ELF-1 (cell line): ENCODE measurements around the gene SFT2D2.
A peak's percentile ranks its signal among the peaks of the same experiment; 100 is the strongest.

Experiments
- DNase-seq: peaks from one replicate; pipeline ENCODE4 v3.0.0-alpha.2; 2016; ENCODE audit warnings: low read depth, low spot score

SFT2D2 gene

GRCh38 chr1:168223261-168223660, 2.5 kb upstream of the SFT2D2 start:
- no peak for DNase-seq

- DNase-seq: no peak
These were observed 1.9 kb upstream of the SFT2D2 start for GRCh38 chr1:168223681-168224540.

GRCh38 chr1:168224991-168225390, 813 bp upstream of the SFT2D2 start:
- DNase-seq: no peak

- no peak for DNase-seq
These were observed 1.8 kb downstream of the SFT2D2 start for GRCh38 chr1:168227620-168228019.

- no peak for DNase-seq
These were observed 4.1 kb downstream of the SFT2D2 start for GRCh38 chr1:168229893-168230292.

GRCh38 chr1:168230709-168231108, 4.9 kb downstream of the SFT2D2 start:
- no peak for DNase-seq

GRCh38 chr1:168234846-168235547, 9.2 kb downstream of the SFT2D2 start:
- DNase-seq: peak; percentile 62

- DNase-seq: no peak
These were observed 9.7 kb downstream of the SFT2D2 start for GRCh38 chr1:168235548-168235885.

- DNase-seq: no peak
These were observed 10.1 kb downstream of the SFT2D2 start for GRCh38 chr1:168235937-168236336.

- DNase-seq: no peak
These were observed 11.2 kb downstream of the SFT2D2 start for GRCh38 chr1:168236836-168237611.

GRCh38 chr1:168243198-168243597, 17.4 kb downstream of the SFT2D2 start:
- no peak for DNase-seq

- DNase-seq: peak; percentile 60
These were observed 17.9 kb downstream of the SFT2D2 start for GRCh38 chr1:168243636-168244212.

- no peak for DNase-seq
These were observed 19.2 kb downstream of the SFT2D2 start for GRCh38 chr1:168245042-168245441.

GRCh38 chr1:168246506-168246905, 20.7 kb downstream of the SFT2D2 start:
- no peak for DNase-seq

GRCh38 chr1:168252204-168252733, 26.5 kb downstream of the SFT2D2 start:
- no peak for DNase-seq

GRCh38 chr1:168256164-168256563, 30.4 kb downstream of the SFT2D2 start:
- DNase-seq: no peak

GRCh38 chr1:168257397-168257796, 31.6 kb downstream of the SFT2D2 start:
- no peak for DNase-seq

- DNase-seq: no peak
These were observed 33.8 kb downstream of the SFT2D2 start for GRCh38 chr1:168259567-168259966.

- DNase-seq: no peak
These were observed 34.6 kb downstream of the SFT2D2 start for GRCh38 chr1:168260393-168260792.

- DNase-seq: no peak
These were observed 35.6 kb downstream of the SFT2D2 start for GRCh38 chr1:168261390-168261789.

- no peak for DNase-seq
These were observed 37.3 kb downstream of the SFT2D2 start for GRCh38 chr1:168263130-168263529.

GRCh38 chr1:168264296-168264695, 38.5 kb downstream of the SFT2D2 start:
- DNase-seq: no peak
